ENCODE results near the gene SSH3. TPM values are rescaled to one million over a fixed set of nuclear protein-coding genes. Genes with fewer than 3 reads are reported as not detected.

The SSH3 gene
- total RNA-seq, 1 donor from 2014 or later = 20.1 TPM

- no peak for DNase-seq (ENCODE audit: low read depth)
- Histone ChIP-seq H3K4me2 (ENCODE audit: low read length) (peak within 1 kb of the TSS; percentile 99), H3K9ac (ENCODE audit: low read length) (peak within 1 kb of the TSS; percentile 83), H3K9me3 (ENCODE audit: insufficient read depth, low read depth, low read length) (no peaks in the 10 kb centered on the region), H3K4me3 (ENCODE audit: insufficient read depth, low read depth, low read length) (peak within 1 kb of the TSS; percentile 70), H4K20me1 (ENCODE audit: insufficient read depth, low read length) (peaks cover 48% of the 10 kb centered on the region), H3K4me1 (ENCODE audit: insufficient read depth, low read length) (peaks cover 40% of the 10 kb centered on the region), H3K27me3 (ENCODE audit: insufficient read depth, low read length) (no peaks in the 10 kb centered on the region), H2AFZ (ENCODE audit: low read depth, low read length) (peak within 1 kb of the TSS; percentile 35), H3K79me2 (ENCODE audit: insufficient read depth, low read length) (peaks cover 56% of the 10 kb centered on the region), H3K27ac (ENCODE audit: low read depth, low read length) (no peak within 1 kb of the TSS), H3K36me3 (ENCODE audit: insufficient read depth, low read length) (no peaks in the 10 kb centered on the region)
- peak within 1 kb of the TSS; percentile 94 for H3K4me3 Mint-ChIP-seq (ENCODE audit: unreplicated experiment)
- peak within 1 kb of the TSS; percentile 59 for H3K27ac Mint-ChIP-seq (ENCODE audit: unreplicated experiment)
- H3K4me1 Mint-ChIP-seq (ENCODE audit: low read depth, unreplicated experiment) = peaks cover 25% of the 10 kb centered on the region
- H3K9me3 Mint-ChIP-seq (ENCODE audit: unreplicated experiment) = no peaks in the 10 kb centered on the region
- H3K36me3 Mint-ChIP-seq (ENCODE audit: low read depth, unreplicated experiment) = peaks cover 4% of the 10 kb centered on the region
- FAIRE-seq = no peak
- H3K27me3 Mint-ChIP-seq (ENCODE audit: low read depth, unreplicated experiment) = peaks cover 5% of the 10 kb centered on the region
- no peak for TF ChIP-seq EZH2 (IDR thresholded peaks at IDR 0.05; ENCODE audit: insufficient read depth, low read length)
- TF ChIP-seq, protein P1, sequence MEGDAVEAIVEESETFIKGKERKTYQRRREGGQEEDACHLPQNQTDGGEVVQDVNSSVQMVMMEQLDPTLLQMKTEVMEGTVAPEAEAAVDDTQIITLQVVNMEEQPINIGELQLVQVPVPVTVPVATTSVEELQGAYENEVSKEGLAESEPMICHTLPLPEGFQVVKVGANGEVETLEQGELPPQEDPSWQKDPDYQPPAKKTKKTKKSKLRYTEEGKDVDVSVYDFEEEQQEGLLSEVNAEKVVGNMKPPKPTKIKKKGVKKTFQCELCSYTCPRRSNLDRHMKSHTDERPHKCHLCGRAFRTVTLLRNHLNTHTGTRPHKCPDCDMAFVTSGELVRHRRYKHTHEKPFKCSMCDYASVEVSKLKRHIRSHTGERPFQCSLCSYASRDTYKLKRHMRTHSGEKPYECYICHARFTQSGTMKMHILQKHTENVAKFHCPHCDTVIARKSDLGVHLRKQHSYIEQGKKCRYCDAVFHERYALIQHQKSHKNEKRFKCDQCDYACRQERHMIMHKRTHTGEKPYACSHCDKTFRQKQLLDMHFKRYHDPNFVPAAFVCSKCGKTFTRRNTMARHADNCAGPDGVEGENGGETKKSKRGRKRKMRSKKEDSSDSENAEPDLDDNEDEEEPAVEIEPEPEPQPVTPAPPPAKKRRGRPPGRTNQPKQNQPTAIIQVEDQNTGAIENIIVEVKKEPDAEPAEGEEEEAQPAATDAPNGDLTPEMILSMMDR (IDR thresholded peaks at IDR 0.05; ENCODE audit: insufficient read depth, low read depth, low read length) = no peak
These were observed 36.7 kb upstream of the SSH3 start, which contains the start of gene GRK2 for GRCh38 chr11:67266449-67267187. Gene GRK2, plus strand, starts transcription at chr11:67266473. Its CDS starts 227 bp downstream, at chr11:67266700.

DNA sequence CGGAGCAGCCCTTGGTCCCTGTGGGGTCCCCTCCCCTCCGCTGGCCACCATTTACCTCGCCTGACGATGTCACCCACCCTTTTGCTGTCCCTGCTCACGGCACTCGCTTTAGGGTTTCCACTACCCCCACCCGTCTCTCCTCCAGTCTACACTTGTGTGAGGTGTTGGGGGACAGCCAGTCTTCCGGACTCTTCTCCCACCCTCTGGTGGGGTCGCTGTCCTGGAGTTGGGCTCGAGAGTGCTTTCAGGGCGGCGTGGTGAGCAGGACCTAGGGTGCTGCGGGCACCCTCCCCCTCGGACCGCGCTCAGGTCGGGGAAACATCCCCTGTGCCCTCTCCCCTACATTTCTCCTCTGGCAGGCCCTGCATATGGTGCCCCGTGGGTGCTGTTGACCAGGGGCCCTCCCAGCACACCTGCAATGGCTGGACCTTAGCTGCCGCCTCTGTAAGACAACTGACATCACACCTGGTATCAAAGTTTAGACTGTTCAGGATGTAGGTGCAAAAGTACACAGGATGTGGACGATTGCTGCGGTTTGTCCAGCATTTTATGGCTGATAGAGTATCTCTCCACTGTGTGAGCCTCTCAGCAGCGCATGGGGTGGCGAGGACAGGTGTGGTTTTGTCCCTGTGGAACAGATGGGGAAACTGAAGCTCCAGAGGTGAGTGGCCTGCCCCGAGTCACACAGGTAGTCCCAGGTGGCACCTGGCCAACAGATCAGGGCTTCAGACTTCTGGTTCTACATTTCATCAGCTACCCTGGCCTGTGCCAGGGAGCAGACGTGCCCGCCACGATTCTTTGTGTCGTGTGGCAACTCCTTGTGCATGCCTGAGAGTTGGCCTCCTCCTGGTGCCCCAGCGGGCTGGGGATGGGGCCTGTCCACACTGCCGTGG lies 35.9 kb upstream of the SSH3 start:
- Mint-ChIP-seq H3K4me3 (ENCODE audit: unreplicated experiment) (peak overlapping the region; percentile 94), H3K4me1 (ENCODE audit: low read depth, unreplicated experiment) (peaks cover 27% of the 10 kb centered on the region), H3K27ac (ENCODE audit: unreplicated experiment) (peak overlapping the region; percentile 59), H3K9me3 (ENCODE audit: unreplicated experiment) (no peaks in the 10 kb centered on the region), H3K36me3 (ENCODE audit: low read depth, unreplicated experiment) (peaks cover 4% of the 10 kb centered on the region), H3K27me3 (ENCODE audit: low read depth, unreplicated experiment) (peaks cover 5% of the 10 kb centered on the region)
- no peak for DNase-seq (ENCODE audit: low read depth)
- Histone ChIP-seq H3K36me3 (ENCODE audit: insufficient read depth, low read length) (no peaks in the 10 kb centered on the region), H3K9ac (ENCODE audit: low read length) (peak overlapping the region; percentile 83), H3K79me2 (ENCODE audit: insufficient read depth, low read length) (peaks cover 64% of the 10 kb centered on the region), H3K27me3 (ENCODE audit: insufficient read depth, low read length) (no peaks in the 10 kb centered on the region), H3K4me3 (ENCODE audit: insufficient read depth, low read depth, low read length) (peak overlapping the region; percentile 70), H3K27ac (ENCODE audit: low read depth, low read length) (no peak overlapping the region), H3K9me3 (ENCODE audit: insufficient read depth, low read depth, low read length) (no peaks in the 10 kb centered on the region), H3K4me2 (ENCODE audit: low read length) (peak overlapping the region; percentile 99), H2AFZ (ENCODE audit: low read depth, low read length) (no peak overlapping the region), H4K20me1 (ENCODE audit: insufficient read depth, low read length) (peaks cover 56% of the 10 kb centered on the region), H3K4me1 (ENCODE audit: insufficient read depth, low read length) (peaks cover 40% of the 10 kb centered on the region)
- TF ChIP-seq EZH2 (IDR thresholded peaks at IDR 0.05; ENCODE audit: insufficient read depth, low read length) = no peak
- TF ChIP-seq, protein P1 (IDR thresholded peaks at IDR 0.05; ENCODE audit: insufficient read depth, low read depth, low read length) = no peak
- no peak for FAIRE-seq
